ENCODE measurements around the gene CFAP298.

The CFAP298 gene

GRCh38 chr21:32581732-32582131 lies 30.4 kb downstream of the CFAP298 start:
- no peaks in the 10 kb centered on the region for H3K27me3 ChIP-seq (ENCODE audit: insufficient read depth, poor library complexity, severe bottlenecking)
- H3K4me3 ChIP-seq (replicated peaks; ENCODE audit: insufficient read depth, low read length), result no peak overlapping the region
- DNase-seq (ENCODE audit: low read depth in 1 of 2, low spot score in 1 of 2), result no peak
- H3K27ac ChIP-seq (replicated peaks), result no peak overlapping the region
- no peak for TF ChIP-seq POLR2AphosphoS5 (IDR thresholded peaks at IDR 0.05; ENCODE audit: low read depth)
- no peak for TF ChIP-seq CTCF (IDR thresholded peaks at IDR 0.05; ENCODE audit: insufficient read depth, low read length)

- TF ChIP-seq, protein P1, sequence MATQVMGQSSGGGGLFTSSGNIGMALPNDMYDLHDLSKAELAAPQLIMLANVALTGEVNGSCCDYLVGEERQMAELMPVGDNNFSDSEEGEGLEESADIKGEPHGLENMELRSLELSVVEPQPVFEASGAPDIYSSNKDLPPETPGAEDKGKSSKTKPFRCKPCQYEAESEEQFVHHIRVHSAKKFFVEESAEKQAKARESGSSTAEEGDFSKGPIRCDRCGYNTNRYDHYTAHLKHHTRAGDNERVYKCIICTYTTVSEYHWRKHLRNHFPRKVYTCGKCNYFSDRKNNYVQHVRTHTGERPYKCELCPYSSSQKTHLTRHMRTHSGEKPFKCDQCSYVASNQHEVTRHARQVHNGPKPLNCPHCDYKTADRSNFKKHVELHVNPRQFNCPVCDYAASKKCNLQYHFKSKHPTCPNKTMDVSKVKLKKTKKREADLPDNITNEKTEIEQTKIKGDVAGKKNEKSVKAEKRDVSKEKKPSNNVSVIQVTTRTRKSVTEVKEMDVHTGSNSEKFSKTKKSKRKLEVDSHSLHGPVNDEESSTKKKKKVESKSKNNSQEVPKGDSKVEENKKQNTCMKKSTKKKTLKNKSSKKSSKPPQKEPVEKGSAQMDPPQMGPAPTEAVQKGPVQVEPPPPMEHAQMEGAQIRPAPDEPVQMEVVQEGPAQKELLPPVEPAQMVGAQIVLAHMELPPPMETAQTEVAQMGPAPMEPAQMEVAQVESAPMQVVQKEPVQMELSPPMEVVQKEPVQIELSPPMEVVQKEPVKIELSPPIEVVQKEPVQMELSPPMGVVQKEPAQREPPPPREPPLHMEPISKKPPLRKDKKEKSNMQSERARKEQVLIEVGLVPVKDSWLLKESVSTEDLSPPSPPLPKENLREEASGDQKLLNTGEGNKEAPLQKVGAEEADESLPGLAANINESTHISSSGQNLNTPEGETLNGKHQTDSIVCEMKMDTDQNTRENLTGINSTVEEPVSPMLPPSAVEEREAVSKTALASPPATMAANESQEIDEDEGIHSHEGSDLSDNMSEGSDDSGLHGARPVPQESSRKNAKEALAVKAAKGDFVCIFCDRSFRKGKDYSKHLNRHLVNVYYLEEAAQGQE (IDR thresholded peaks at IDR 0.05; ENCODE audit: insufficient replicate concordance, low read depth), result no peak
- TF ChIP-seq CTCF (IDR thresholded peaks at IDR 0.05; ENCODE audit: insufficient read depth, low read length) (no peak), POLR2AphosphoS5 (IDR thresholded peaks at IDR 0.05; ENCODE audit: low read depth) (no peak), GABPA (IDR thresholded peaks at IDR 0.05; ENCODE audit: low read depth) (no peak), SPI1 (IDR thresholded peaks at IDR 0.05; ENCODE audit: borderline replicate concordance, low read depth) (no peak)
- Histone ChIP-seq H3K27me3 (ENCODE audit: insufficient read depth, poor library complexity, severe bottlenecking) (no peaks in the 10 kb centered on the region), H3K4me3 (replicated peaks; ENCODE audit: insufficient read depth, low read length) (no peak overlapping the region), H3K27ac (replicated peaks) (no peak overlapping the region)
- no peak for DNase-seq (ENCODE audit: low read depth in 1 of 2, low spot score in 1 of 2)
Observed at GRCh38 chr21:32580949-32581348, 31.2 kb downstream of the CFAP298 start.

DNA sequence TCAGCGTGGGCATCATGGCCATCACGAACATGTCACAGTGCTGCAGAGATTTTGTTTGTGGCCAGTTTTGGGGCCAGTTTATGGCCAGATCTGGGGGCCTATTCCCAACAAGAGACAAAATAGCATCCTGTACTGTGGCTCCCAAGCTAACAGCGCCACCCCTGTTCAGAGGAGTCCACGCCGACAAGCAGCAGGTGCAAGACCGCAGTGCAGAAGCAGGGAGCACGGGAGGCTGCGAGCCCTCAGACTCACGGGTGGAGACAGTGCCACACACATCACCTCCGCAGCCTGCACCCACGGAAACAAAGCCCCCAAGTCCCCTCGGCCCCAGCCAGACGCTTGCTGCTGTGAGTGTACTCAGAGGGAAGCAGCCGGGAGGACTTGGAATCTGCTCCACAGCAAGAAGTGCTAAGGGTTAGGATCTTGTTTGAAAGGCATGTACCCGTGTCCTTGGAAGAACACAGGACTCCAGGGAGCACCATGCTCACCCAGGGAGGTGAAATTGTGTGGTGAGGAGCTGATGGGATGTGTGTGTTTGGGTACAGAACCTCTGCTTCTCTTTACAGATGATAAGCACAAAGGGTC lies 34.0 kb downstream of the CFAP298 start:
- Histone ChIP-seq H3K27me3 (ENCODE audit: insufficient read depth, poor library complexity, severe bottlenecking) (no peaks in the 10 kb centered on the region), H3K4me3 (replicated peaks; ENCODE audit: insufficient read depth, low read length) (no peak overlapping the region), H3K27ac (replicated peaks) (no peak overlapping the region)
- DNase-seq (ENCODE audit: low read depth in 1 of 2, low spot score in 1 of 2), result no peak
- no peak for TF ChIP-seq POLR2AphosphoS5 (IDR thresholded peaks at IDR 0.05; ENCODE audit: low read depth)
- no peak for TF ChIP-seq GABPA (IDR thresholded peaks at IDR 0.05; ENCODE audit: low read depth)
- TF ChIP-seq CTCF (IDR thresholded peaks at IDR 0.05; ENCODE audit: insufficient read depth, low read length), result no peak
- no peak for TF ChIP-seq SPI1 (IDR thresholded peaks at IDR 0.05; ENCODE audit: borderline replicate concordance, low read depth)
- TF ChIP-seq, protein P1 (IDR thresholded peaks at IDR 0.05; ENCODE audit: insufficient replicate concordance, low read depth), result no peak

- Histone ChIP-seq H3K27ac (replicated peaks) (no peak overlapping the region), H3K4me3 (replicated peaks; ENCODE audit: insufficient read depth, low read length) (no peak overlapping the region), H3K27me3 (ENCODE audit: insufficient read depth, poor library complexity, severe bottlenecking) (no peaks in the 10 kb centered on the region)
- TF ChIP-seq GABPA (IDR thresholded peaks at IDR 0.05; ENCODE audit: low read depth) (no peak), CTCF (IDR thresholded peaks at IDR 0.05; ENCODE audit: insufficient read depth, low read length) (no peak), POLR2AphosphoS5 (IDR thresholded peaks at IDR 0.05; ENCODE audit: low read depth) (no peak), SPI1 (IDR thresholded peaks at IDR 0.05; ENCODE audit: borderline replicate concordance, low read depth) (no peak)
- TF ChIP-seq, protein P1 (IDR thresholded peaks at IDR 0.05; ENCODE audit: insufficient replicate concordance, low read depth), result no peak
- DNase-seq (ENCODE audit: low read depth in 1 of 2, low spot score in 1 of 2), result no peak
Observed at GRCh38 chr21:32576011-32576410, 36.2 kb downstream of the CFAP298 start.

All from HL-60 (cell line).